ENCODE data around the gene STX10.
"Not testable (repeated sequence)": the region's sequence is repeated elsewhere in the genome, so short reads cannot be mapped to it uniquely, and the experiment has no call there.

Gene STX10, protein sequence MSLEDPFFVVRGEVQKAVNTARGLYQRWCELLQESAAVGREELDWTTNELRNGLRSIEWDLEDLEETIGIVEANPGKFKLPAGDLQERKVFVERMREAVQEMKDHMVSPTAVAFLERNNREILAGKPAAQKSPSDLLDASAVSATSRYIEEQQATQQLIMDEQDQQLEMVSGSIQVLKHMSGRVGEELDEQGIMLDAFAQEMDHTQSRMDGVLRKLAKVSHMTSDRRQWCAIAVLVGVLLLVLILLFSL

DNA sequence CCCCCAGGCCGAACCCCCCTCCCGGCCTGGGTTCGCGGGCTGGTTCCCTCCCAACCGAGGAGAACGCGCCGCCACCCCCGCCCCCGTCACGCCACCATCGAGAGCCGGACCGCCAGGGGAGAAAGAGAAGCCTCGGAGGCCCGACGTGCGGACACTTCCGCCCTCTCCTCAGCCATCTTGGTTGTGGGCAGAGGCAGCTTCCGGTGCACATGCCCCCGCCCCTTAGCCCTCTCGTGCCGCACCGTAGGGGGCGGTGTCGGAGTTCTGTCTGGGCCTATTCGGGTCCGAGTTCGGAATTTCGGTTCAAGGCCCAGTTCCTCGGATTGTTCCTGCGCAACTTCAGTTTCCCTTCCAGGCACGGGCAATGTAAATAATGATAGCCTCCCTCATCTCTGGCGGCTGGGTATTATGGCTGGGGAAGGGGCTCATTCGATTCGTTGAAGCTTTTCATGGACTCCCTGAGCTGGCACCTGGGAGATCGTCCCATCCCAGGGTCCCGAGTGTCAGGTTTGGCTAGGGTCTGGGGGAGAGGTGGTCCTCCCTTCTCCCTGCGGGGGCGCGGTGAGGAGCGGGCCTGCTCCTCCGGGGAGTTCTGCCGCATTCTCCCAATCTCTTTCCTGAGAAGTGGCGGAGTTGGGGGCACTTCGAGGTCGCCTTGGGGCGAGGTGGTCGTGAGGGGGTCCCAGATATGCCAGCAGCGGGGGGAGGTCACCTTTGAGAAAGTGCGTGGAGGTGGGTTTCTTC lies at the start of gene STX10, which contains the start of gene IER2:
STX10 (minus strand) TSS at position 189 of the 744 bp plus-strand sequence. CDS start 202 bp downstream, outside the sequence.
IER2 (plus strand) TSS at position 225 of the 744 bp plus-strand sequence. CDS start 2,776 bp downstream, outside the sequence.
- DNase-seq = peak; percentile 72 to 97 (median 93)

DNA sequence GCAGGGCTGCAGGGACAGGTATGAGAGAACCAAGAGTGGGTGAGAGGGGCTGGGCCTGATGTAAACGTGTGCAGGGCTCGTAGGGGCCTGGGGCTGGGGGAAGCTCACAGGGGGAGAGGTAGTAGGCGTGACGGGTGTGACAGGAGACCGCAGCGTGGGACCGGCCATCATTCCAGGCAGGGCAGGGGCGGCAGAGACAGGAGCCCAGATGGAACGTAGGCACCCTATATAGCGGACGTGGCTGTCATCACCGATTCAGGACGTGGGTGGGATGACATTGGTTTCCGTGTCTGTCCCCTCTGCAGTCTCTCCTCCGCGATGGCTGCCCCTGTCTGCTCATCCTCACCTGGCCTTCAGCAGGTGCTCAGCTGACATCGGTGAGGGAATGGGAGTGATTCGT lies 48.5 kb upstream of the STX10 start:
- peak in 2 of 56 donors; percentile 15 to 18 for DNase-seq

DNA sequence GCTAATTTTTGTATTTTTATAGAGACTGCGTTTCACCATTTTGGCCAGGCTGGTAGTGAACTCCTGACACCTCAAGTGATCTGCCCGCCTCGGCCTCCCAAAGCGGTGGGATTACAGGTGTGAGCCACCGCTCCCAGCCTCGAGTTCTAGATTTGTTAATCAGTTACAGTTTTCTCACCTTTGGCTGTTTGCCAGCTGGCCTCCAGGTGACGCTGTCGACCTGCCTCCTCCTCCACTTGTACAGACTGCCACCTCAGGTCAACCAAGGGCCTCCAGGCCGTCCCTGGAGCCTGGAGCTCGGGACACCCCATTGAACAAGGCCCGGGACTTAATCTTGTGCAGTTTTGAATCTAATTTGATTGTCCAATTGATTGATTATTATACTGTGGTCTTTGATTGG lies 45.5 kb upstream of the STX10 start:
- DNase-seq = no peak

DNA sequence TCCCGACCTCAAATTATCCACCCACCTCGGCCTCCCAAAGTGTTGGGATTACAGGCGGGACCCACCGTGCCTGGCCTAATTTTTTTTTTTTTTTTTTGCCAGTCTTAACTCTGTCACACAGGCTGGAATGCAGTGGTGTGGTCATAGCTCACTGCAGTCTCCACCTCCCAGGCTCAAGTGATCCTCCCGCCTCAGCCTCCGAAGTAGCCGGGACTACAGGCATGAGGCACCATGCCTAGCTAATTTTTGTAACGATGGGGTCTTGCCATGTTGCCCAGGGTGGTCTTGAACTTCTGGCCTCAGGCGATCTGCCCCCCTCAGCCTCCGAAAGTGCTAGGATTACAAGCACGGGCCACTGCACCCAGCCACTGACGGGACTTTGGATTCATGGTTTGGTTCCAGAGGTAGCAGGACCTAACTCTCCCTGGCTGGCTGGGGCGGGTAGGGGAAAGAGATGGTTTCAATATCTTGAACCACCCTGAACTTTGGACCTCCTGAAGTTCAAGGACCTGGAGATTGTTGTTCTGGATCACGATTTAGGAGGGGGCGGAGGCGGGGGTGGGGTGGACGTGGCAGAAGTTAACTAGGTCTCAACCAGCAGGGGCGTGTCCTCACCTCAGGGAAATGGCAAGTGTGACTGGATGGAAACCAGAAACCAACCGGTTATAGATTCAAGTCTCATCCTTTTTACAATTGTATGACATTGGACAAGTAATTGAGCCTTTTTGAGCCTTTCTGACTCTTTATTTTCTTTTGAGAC lies 40.8 kb upstream of the STX10 start:
- DNase-seq = no peak

DNA sequence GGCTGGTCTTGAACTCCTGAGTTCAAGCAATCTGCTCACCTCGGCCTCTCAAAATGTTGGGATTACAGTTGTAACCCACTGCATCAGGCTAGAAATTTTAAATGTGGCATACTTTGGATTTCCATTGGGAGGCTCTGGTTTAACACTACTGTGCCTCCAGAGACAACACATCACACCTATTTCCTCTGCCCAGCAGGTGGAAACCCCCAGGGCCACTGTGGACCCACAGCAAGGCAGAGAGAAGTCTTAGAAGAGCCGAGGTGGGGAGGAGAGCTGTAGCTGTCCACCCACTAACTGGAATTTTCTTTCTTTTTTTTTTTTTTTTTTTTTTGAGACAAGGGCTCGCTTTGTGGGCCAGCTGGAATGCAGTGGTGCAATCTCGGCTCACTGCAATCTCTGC lies 39.4 kb upstream of the STX10 start:
- DNase-seq = no peak

DNA sequence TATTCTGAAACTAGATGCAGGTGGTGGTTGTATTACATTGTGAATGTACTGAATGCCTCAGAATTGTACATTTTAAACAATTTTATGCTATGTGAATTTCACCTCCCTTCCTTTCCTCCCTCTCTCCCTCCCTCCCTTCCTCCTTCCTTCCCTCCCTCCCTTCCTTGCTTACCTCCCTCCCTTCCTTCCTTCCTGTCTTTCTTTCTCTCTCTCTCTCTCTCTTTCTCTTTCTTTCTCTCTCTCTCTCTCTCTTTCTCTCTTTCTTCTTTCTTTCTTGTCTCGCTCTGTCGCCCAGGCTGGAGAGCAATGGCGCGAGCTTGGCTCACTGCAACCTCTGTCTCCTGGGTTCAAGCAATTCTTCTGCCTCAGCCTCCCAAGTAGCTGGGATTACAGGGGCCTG lies 37.2 kb upstream of the STX10 start:
- DNase-seq = no peak

DNA sequence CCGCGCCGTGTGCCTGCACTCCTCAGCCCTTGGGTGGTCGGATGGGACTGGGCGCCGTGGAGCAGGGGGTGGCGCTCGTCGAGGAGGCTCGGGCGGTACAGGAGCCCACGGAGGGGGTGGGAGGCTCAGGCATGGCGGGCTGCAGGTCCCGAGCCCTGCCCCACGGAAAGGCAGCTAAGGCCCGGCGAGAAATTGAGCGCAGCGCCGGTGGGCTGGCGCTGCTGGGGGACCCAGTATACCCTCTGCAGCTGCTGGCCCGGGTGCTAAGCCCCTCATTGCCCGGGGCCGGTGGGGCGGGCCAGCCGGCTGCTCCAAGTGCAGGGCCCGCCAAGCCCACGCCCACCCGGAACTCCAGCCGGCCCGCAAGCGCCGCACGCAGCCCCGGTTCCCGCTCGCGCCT lies 36.5 kb upstream of the STX10 start:
- not testable (repeated sequence) for DNase-seq

DNA sequence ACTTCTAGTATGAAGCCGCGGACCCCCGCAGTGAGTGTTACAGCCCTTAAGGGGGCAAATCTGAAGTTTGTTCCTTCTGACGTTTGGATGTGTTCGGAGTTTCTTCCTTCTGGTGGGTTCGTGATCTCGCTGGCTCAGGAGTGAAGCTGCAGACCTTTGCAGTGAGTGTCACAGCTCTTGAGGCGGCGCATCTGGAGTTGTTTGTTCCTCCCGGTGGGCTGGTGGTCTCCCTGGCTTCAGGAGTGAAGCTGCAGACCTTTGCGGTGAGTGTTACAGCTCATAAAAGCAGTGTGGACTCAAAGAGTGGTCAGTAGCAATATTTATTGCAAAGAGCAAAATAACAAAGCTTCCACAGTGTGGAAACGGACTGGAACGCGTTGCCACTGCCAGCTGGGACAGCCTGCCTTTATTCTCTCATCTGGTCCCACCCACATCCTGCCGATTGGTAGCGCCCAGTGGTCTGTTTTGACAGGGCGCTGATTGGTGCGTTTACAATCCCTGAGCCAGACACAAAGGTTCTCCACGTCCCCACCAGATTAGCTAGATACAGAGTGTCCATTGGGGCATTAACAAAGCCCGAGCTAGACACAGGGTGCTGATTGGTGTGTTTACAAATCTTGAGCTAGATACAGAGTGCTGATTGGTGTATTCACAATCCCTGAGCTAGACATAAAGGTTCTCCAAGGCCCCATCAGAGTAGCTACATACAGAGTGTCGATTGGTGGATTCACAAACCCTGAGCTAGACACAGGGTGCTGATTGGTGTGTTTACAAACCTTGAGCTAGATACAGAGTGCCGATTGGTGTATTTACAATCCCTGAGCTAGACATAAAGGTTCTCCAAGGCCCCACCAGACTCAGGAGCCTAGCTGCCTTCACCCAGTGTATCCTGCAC lies 35.8 kb upstream of the STX10 start:
- peak in 17 of 56 donors; percentile 2 to 55 (median 12) for DNase-seq

DNA sequence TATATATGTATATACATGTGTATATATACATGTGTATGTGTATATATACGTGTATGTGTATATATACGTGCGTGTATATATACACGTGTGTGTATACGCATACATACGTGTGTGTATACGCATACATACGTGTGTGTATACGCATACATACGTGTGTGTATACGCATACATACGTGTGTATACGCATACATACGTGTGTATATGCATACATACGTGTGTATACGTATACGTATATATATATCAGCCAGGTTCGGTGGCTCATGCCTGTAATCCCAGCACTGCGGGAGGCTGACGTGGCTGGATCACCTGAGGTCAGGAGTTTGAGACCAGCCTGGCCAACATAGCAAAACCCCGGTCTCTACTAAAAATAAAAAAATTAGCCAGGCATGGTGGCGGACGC lies 34.8 kb upstream of the STX10 start:
- not testable (repeated sequence) for DNase-seq

DNA sequence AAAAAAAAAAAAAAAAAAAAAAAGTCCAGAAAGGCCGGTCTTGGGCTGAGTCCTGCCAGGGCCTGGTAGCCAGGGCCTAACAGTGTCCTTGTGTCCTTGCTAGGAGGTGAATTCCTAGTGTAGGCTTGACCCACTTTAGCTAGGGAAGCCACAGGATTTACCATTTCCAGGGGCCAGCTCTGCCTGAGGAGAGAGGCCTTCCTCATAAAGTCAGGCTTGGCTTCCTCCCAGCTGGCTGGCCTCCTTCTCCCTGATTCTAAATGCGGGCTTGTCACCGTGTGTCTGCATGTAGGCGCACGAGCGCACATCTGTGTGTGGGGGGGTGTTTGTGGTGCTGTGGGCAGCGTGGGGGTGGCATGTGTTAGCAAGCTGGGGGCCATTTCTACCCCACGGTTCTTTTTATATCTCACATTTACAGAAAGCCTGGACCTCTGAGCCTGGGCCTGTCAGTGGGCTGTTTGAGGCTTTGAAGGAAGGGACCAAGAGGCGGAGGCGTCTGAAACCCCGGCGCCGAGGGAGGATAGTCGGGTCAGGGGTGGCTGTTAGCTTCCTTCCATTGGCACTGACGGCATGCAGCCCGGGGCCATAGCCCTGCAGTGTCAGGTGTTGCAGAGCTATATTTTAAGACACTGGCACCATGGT lies 31.7 kb upstream of the STX10 start:
- DNase-seq = peak in 49 of 56 donors; percentile 3 to 78 (median 38)

DNA sequence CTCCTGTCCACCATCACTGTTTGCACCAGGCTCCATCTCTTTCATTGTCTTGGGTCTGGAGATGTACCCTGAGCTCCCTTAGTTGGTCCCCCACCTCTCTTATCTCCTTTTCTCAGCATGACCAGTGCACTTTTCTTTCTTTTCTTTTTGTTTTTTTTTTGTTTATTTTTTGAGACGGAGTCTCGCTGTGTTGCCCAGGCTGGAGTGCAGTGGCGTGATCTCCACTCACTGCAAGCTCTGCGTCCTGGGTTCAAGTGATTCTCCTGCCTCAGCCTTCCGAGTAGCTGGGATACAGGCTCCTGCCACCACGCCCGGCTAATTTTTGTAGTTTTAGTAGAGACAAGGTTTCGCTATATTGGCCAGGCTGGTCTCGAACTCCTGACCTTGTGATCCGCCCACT lies 28.1 kb upstream of the STX10 start:
- not testable (repeated sequence) for DNase-seq

DNA sequence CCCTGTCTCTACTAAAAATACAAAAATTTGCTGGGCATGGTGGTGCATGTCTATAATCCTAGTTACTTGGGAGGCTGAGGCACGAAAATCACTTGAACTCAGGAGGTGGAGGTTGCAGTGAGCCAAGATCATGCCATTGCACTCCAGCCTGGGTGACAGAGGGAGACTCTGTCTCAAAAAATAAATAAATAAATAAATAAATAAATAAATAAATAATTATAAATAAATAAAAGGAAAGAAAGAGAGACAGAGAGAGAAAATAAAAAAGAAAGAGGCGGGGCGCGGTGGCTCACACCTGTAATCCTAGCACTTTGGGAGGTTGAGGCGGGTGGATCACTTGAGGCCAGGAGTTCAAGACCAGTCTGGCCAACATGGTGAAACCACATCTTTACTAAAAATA lies 27.4 kb upstream of the STX10 start:
- not testable (repeated sequence) for DNase-seq

DNA sequence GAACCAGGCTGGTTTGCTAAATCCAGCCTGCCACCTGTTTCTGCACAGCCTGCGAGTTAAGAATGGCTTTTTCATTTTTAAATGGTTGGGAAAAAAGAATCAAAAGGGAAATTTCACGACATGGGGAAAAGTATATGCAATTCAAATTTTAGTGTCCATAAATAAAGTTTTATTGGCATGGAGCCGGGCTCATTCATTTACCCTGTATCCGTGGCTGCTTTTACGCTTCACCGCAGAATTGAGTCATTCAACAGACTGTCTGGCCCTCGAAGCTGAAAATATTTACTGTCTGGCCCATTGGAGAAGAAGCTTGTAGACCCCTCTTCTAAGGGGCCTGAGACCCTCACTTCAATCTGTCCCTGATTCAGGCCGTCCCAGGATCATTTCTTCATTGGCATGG lies 26.2 kb upstream of the STX10 start:
- no peak for DNase-seq

DNA sequence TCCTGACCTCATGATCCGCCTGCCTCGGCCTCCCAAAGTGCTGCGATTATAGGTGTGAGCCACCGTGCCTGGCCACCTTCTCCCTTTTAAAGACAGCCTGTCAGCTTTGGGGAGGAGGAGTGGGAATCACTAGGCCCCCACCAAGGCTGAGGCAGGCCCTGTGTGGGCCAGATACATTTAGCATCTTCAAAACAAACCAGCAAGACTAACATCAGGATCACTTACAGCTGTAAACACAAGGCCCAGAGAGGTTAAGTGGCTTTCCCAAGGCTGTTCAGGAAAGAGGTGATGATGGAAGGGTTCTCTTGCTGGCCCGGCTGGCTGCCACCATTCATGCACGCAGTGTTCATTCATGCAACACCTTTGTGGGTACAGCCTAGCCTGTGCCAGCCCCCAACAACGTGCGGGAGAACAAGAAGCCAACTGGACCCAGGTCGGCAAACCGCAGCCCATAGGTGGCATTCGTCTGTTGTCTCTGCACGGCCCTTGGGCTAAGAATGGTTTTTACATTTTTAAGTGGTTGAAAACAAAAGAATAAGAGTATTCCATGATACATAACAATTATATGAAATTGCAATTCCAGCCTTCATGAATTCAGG lies 23.1 kb upstream of the STX10 start:
- no peak for DNase-seq

DNA sequence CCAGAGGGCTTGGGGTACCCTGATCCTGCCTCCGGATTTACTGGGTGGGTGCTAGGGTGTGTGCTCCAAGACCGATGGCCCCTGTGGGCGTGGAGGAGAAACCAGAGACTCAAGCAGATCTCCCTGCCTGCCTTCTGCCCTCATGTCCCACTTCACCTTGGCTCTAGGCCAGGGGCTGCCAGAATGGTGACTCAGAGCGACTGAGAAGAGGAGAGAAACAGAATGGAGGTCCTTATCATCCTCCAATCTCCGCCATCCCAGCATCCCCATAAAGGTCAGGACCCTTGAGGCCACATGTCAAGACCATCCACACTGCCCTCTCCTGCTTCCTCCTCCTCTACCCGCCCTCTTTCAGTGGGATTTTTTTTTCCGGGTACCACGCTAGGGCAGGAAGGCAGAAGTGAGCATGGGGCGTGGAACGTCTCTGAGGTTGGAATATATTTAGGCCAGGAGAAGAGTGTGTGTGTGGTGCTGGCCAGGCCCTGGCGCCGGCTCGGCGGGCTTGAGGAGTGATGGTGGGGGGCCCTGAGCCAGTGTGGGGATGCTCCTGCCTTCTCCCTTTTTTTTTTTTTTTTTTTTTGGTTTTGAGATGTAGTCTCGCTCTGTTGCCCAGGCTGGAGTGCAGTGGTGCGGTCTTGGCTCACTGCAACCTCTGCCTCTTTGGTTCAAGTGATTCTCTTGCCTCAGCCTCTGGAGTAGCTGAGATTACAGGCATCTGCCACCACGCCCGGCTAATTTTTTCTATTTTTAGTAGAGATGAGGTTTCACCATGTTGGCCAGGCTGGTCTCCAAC lies 22.4 kb upstream of the STX10 start:
- peak in 14 of 56 donors; percentile 3 to 48 (median 26) for DNase-seq

DNA sequence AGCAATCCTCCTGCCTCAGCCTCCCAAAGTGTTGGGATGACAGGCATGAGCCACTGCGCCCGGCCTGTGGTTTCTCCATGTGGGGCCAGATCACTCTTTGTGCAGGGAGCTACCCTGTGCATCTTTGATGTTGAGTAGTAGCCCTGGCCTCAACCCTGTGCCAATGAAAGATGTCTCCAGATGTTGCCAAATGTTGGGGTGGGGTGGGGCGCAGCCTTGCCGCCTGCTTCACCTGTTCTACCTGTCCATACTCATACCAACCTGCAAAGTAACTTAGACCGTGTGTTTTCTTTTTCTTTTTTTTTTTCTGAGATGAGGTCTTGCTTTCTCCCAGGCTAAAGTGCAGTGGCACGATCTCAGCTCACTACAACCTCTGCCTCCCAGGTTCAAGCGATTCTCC lies 21.0 kb upstream of the STX10 start:
- no peak for DNase-seq

DNA sequence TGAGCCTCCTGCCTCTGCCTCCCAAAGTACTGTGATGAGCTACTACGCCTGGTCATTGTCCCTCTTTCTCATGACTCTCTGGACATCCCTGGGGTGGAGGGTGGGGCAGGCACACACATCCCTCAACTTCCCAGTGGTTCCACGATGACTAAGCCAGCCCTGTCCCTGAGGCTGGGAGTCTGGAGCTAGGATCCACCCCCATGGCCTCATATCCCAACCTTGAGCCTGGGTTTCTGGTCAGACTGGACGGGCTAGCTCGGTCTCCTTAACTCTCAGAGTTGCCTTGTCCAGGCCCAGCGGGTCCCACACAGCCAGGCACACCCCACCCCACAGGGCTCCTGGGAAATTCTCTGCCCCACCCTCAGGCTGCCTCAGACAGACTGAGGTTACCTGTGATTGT lies 19.6 kb upstream of the STX10 start:
- no peak for DNase-seq

DNA sequence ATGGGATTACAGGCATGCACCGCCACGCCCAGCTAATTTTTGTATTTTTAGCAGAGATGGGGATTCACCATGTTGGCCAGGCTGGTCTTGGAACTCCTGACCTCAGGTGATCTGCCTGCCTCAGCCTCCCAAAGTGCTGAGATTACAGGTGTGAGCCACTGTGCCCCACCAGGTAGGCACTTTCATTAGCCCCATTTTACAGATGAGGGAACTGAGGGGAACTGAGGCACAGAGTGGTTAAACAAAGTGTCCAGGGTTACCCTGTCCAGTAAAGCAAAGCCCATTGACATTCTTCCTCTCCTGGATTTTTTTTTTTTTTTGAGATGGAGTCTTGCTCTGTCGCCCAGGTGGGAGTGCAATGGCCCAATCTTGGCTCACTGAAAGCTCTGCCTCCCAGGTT lies 16.0 kb upstream of the STX10 start:
- DNase-seq = not testable (repeated sequence)

All from amygdala (tissue), 56 donors.